ENCODE results near the gene SLC35F3. TPM values are rescaled to one million over a fixed set of nuclear protein-coding genes. Genes with fewer than 3 reads are reported as not detected.

SLC35F3 gene
- polyA plus RNA-seq, 1 donor from 2014 or later = 13.9 TPM

DNA sequence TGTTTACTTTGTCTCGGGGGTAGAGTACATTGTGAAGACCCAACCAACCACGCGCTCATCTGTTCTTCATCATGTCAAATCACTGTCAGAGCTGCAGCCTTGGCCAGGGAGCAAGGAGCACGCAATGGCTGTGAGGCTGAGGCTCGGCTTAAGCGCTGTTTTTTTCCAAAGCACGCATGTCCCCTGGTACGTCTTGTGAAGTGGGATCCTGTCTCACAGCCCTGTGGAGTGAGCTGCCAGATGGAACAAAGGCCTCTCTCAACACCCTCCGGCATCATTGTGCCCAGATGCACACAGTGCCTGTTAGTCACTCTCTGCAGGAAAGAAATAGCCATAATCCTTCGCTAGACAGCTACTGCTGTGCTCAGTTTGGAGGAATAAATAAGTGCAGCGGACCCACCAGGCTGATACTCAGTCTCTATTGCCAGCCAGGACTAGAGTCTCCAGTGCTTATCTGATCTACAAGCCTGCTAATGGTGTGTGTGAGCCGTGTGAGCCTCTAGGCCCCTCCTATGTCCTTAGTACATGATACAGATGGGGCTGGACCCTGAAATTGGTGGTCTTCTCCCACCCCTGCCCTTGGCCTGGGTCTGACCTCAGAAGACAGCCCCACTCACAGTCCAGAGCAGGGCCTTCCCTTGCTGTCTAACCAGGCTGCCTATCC lies 377.5 kb downstream of the SLC35F3 start:
- no peaks in the 10 kb centered on the region for H3K9me3 ChIP-seq (ENCODE audit: low read length)
- H3K27ac ChIP-seq (ENCODE audit: low read length) = peak overlapping the region; percentile 56
- no peaks in the 10 kb centered on the region for H3K79me2 ChIP-seq (replicated peaks; ENCODE audit: insufficient read depth, low read length)
- H3K9ac ChIP-seq (ENCODE audit: low read length) = peak overlapping the region; percentile 20
- H3K9me2 ChIP-seq (ENCODE audit: insufficient read depth, low read length) = no peaks in the 10 kb centered on the region
- H4K20me1 ChIP-seq (ENCODE audit: insufficient read depth) = no peaks in the 10 kb centered on the region
- TF ChIP-seq POLR2AphosphoS5 (IDR thresholded peaks at IDR 0.05) (peak; percentile 32), EZH2 (IDR thresholded peaks at IDR 0.05; ENCODE audit: borderline replicate concordance, insufficient read depth, low read length, poor library complexity, severe bottlenecking) (no peak), EP300 (conservative IDR thresholded peaks at IDR 0.05; ENCODE audit: poor library complexity, severe bottlenecking) (peak; percentile 16)
- H3K4me3 ChIP-seq (ENCODE audit: low read length) = peak overlapping the region; percentile 15
- H3K4me2 ChIP-seq (ENCODE audit: low read length) = no peak overlapping the region
- no peak overlapping the region for H2AFZ ChIP-seq (ENCODE audit: low read depth, low read length)
- H3F3A ChIP-seq (ENCODE audit: insufficient read depth, low read length, poor library complexity, severe bottlenecking) = no peaks in the 10 kb centered on the region
- no peaks in the 10 kb centered on the region for H3K27me3 ChIP-seq (ENCODE audit: insufficient read depth, low read depth, low read length)
- no peaks in the 10 kb centered on the region for H3K36me3 ChIP-seq (ENCODE audit: insufficient read depth, low read length)

- Histone ChIP-seq H2AFZ (ENCODE audit: low read depth, low read length) (no peak overlapping the region), H3K9me2 (ENCODE audit: insufficient read depth, low read length) (no peaks in the 10 kb centered on the region), H3K4me2 (ENCODE audit: low read length) (no peak overlapping the region), H3K9ac (ENCODE audit: low read length) (no peak overlapping the region), H3K27me3 (ENCODE audit: insufficient read depth, low read depth, low read length) (no peaks in the 10 kb centered on the region), H3K27ac (ENCODE audit: low read length) (no peak overlapping the region), H3K9me3 (ENCODE audit: low read length) (peaks cover 6% of the 10 kb centered on the region), H3K79me2 (replicated peaks; ENCODE audit: insufficient read depth, low read length) (no peaks in the 10 kb centered on the region), H4K20me1 (ENCODE audit: insufficient read depth) (no peaks in the 10 kb centered on the region), H3K36me3 (ENCODE audit: insufficient read depth, low read length) (no peaks in the 10 kb centered on the region), H3F3A (ENCODE audit: insufficient read depth, low read length, poor library complexity, severe bottlenecking) (no peaks in the 10 kb centered on the region), H3K4me3 (ENCODE audit: low read length) (no peak overlapping the region)
- no peak for TF ChIP-seq REST (IDR thresholded peaks at IDR 0.05; ENCODE audit: borderline replicate concordance)
- no peak for TF ChIP-seq EP300 (conservative IDR thresholded peaks at IDR 0.05; ENCODE audit: poor library complexity, severe bottlenecking)
- no peak for TF ChIP-seq RAD21 (conservative IDR thresholded peaks at IDR 0.05)
- TF ChIP-seq MXI1 (conservative IDR thresholded peaks at IDR 0.05; ENCODE audit: poor library complexity, severe bottlenecking) = no peak
- no peak for TF ChIP-seq POLR2AphosphoS5 (IDR thresholded peaks at IDR 0.05)
- TF ChIP-seq SMC3 (conservative IDR thresholded peaks at IDR 0.05; ENCODE audit: poor library complexity) = no peak
- no peak for TF ChIP-seq CTCF (IDR thresholded peaks at IDR 0.05; ENCODE audit: poor library complexity, severe bottlenecking)
- no peak for TF ChIP-seq EZH2 (IDR thresholded peaks at IDR 0.05; ENCODE audit: borderline replicate concordance, insufficient read depth, low read length, poor library complexity, severe bottlenecking)
- TF ChIP-seq TAF1 (IDR thresholded peaks at IDR 0.05; ENCODE audit: low read depth) = no peak
Observed at GRCh38 chr1:234286206-234286605, 381.7 kb downstream of the SLC35F3 start.
